ENCODE data around the gene SLC6A9.

SLC6A9 gene

GRCh38 chr1:44048532-44049215 is 17.4 kb upstream of the SLC6A9 start:
- DNase-seq (ENCODE audit: low spot score) (peak; percentile 58), FAIRE-seq (no peak)

GRCh38 chr1:44047131-44047530 is 15.9 kb upstream of the SLC6A9 start:
- FAIRE-seq (no peak), DNase-seq (ENCODE audit: low spot score) (no peak)

DNA sequence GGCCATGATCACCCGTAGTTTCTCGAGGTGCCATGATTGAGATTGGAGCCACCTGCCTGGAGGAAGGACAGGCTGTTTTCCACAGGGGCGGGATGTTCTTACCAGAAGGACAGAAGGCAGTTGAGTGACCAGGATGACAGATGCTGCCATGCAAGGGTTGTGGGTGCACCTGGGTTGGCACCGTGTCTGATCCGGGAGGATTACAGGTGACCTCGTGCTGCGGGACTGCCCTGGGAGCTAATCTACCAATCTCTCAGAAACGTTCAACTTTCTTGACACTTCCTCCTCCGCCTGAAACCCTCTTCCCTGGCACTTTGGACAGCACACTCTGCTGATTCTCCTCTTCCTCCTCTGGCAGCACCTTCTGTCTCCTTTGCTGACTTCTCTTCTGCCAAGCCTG is 13.8 kb upstream of the SLC6A9 start:
- no peak for DNase-seq (ENCODE audit: low spot score)
- no peak for FAIRE-seq

DNA sequence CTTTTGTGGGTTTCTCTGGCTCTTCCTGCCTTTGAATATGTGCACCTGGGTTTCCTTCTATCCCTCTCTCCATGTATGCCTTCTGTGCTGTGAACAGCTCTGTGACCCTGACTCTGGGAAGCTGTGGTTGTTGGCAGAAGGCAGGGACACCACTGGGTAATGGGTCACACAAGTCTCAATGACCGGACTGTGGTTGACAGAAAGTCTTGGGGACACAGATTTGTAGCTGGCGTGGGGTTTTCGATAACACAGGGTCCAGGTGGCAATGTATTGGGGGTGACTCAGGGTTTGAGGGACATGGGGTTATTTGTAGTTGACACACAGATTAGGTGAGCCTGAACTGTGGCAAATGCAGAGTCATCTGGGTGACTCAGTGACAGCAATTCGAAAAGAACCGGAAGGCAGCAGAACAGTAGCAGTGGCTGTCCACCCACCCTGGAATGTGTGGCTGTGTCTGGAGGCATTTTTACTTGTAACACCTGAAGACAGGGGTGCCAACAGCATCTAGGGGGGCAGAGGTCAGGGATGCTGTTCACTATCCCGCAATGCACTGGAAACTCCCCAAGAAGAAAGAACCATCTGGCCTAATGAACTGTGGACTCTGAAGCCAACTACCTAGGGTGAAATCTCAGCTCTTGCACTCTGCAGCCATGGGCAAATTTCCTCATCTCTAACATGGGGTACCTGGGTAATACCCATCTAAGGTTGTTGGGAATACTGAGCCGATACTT is 13.0 kb upstream of the SLC6A9 start:
- FAIRE-seq, result peak; percentile 43
- DNase-seq (ENCODE audit: low spot score), result peak; percentile 73

- DNase-seq (ENCODE audit: low spot score), result no peak
- FAIRE-seq, result no peak
Measured at GRCh38 chr1:44043176-44044070, 12.2 kb upstream of the SLC6A9 start.

DNA sequence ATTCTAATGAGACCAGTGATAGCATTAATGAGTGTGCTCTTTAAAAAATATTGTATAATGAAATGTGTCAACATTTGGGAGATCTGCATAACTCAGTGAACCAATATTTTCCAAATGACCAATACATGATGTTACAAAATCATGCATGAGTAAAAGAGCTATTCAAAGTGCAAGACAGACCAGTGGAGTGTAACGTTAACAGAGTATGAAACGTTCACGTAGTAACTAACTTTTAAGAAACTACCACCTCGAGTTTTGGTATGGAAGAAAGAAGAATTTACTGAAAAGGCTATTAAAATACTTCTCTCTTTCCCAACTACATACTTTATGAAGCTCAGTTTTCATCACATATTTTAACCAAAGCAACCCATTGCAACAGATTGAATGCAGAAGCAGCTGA is 9.6 kb upstream of the SLC6A9 start:
- FAIRE-seq (peak; percentile 82), DNase-seq (ENCODE audit: low spot score) (no peak)

GRCh38 chr1:44040418-44040817 is 9.2 kb upstream of the SLC6A9 start:
- no peak for FAIRE-seq
- no peak for DNase-seq (ENCODE audit: low spot score)

- peak; percentile 15 for DNase-seq (ENCODE audit: low spot score)
- FAIRE-seq, result peak; percentile 41
Measured at GRCh38 chr1:44038876-44039657, 7.8 kb upstream of the SLC6A9 start.

GRCh38 chr1:44037154-44037553 is 5.9 kb upstream of the SLC6A9 start:
- FAIRE-seq, result no peak
- DNase-seq (ENCODE audit: low spot score), result no peak

GRCh38 chr1:44036409-44037139 is 5.3 kb upstream of the SLC6A9 start:
- DNase-seq (ENCODE audit: low spot score) (peak; percentile 63), FAIRE-seq (peak; percentile 67)

DNA sequence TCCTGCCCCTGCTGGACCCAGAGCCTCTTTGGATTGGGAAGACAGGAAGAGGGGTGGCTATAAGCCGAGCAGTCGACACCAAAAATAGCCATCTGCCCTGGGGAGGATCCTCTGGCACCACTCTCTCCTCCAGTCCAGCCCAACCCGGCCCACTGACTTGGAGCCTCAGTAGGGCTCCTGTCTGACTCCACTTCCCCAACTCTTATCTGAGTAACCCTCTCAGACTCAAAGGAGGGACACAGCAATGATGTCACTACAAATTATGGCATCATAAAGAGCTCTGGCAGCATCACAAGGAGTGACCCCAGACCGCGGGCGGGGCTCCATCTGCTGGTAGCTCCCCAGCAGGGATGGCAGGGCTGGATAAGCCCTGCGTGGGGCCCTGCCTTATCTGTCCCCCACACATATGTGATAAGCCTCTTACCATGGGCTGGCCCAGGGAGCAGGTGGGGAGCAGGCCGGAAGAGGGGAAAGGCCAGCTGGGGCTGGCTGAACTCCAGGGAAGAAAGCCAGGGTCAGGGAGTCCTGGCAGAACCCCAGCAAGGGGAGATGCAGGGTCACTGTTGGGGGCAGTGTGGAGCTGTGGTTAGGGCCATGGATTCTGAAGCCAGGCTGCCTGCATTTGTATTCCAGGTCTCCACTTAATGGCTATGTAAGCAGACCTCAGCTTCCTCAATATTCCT is 4.6 kb upstream of the SLC6A9 start:
- DNase-seq (ENCODE audit: low spot score) (no peak), FAIRE-seq (no peak)

- FAIRE-seq (no peak), DNase-seq (ENCODE audit: low spot score) (no peak)
Measured at GRCh38 chr1:44034976-44035716, 3.9 kb upstream of the SLC6A9 start.

- FAIRE-seq (no peak), DNase-seq (ENCODE audit: low spot score) (no peak)
Measured at GRCh38 chr1:44034423-44034822, 3.2 kb upstream of the SLC6A9 start.

- DNase-seq (ENCODE audit: low spot score) (no peak), FAIRE-seq (no peak)
Measured at GRCh38 chr1:44033756-44034155, 2.5 kb upstream of the SLC6A9 start.

DNA sequence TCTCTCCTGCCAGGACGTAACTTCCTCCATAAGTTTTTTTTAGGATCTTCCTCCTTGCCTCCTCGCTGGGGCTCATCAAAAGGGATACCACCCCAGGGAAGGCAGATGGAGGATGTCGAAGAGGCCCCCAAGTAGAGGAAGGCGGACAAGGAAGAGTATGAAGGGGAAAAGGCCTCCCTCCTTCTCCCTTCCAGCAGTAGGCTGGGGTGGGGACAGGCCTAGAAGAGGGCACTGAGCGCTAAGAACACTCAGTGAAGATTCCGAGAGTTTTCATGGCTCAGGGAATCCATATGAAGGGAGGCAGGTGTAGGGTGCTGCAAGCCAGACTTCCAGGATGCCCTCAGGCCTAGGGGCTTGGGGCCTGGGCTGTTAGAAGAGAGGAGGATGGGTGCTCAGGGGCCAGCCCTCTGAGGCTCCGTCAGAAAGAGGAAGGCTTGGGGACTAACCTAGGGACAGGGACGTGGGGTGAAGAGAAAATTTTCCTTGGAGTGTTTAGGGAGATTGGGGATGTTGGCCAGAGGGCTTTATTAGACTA is 1.8 kb upstream of the SLC6A9 start:
- DNase-seq (ENCODE audit: low spot score) (no peak), FAIRE-seq (no peak)

- no peak for DNase-seq (ENCODE audit: low spot score)
- FAIRE-seq, result no peak
Measured at GRCh38 chr1:44032170-44032790, 1.0 kb upstream of the SLC6A9 start.

DNA sequence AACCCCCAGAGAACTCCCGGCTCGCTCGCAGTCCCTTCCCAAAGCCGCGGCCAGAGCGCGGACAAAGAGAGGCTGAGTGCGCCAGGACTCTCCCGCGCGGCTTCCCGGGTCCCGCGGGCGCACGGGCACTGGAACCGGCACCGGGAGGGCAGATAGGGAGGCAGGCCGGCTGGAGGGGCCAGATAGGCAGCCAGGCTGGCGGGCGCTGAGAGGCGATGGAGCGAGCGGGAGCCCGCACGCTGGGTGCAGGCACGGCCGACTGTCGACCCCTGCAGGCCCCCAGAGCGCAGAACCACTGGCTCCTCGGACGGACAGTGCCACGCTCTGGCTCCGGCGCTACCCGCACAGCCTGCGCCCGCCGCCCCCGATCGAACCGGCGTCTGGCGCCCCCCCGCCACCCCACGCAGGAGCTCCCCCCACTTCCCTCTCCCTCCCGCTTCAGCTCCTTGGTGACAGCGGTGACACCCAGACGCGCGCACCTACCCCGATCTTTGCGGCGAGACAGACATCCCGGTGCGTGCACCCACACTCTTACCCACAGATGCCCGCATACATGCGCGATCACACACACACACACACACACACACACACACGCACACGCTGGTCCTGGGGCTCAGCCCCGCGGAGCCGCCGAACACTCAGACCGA is 534 bp downstream of the SLC6A9 start:
- FAIRE-seq (no peak), DNase-seq (ENCODE audit: low spot score) (no peak)

All from RCC 7860 (cell line).